GM18498 (cell line): Measurements from ENCODE around the gene MAP3K10.
"Not testable (repeated sequence)": the region's sequence is repeated elsewhere in the genome, so short reads cannot be mapped to it uniquely, and the experiment has no call there.

Experiments
- ATAC-seq: cut with Tn5 transposase; IDR thresholded peaks from one replicate; pipeline ENCODE4 v1.9.1; 2021; ENCODE audit warnings: mild to moderate bottlenecking, moderate library complexity; ENCODE audit not compliant: unreplicated experiment

MAP3K10 gene

DNA sequence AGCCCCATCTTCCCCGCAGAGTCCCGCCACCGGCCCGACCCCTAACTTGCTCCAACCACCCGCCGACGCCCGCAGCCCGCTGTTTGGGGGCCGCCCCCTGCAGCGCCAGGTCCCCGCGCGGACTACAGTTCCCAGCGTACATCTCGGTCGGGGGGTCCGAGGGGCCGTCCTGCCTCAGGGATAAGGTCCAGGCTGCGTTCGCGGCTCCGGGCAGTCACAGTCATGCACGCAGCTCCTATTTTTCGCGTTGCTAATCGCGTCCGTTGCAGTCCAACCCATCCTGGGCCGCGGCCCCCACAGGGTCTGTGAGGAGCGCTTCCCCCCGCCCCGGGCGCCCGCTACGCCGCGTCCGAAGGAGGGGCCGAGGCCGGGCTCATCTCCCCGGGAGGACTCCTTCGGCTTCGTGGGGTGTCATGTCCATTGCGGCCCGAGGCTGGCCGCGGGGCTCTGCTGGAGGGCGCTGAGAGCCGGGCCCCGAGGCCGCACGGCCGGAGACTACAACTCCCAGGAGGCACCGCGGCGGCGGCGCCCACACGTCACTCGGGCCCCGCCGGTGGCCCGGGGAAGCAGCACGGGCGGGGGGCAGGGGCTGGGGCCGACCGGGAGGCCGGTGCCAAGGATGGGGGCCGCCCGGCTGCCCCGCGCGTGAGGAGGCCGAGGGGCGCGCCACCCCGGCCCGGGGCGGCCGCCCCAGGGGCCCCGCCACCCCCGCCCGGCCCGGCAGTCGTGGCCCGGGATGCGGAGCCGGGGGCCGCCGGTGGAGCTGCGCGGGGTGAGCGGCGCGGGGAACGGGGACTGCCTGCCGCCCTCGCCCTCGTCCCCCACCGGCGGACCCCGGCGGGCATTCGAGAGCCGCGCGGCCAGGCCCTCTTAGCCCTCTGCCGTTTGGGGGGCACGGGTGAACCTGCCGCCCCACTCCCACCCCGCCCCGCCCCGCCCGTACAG lies at the start of gene MAP3K10:
Gene MAP3K10 (plus strand): TSS at position 536 of the 945 bp plus-strand sequence. CDS start 606 bp downstream, outside the sequence.
- peak; percentile 86 for ATAC-seq

DNA sequence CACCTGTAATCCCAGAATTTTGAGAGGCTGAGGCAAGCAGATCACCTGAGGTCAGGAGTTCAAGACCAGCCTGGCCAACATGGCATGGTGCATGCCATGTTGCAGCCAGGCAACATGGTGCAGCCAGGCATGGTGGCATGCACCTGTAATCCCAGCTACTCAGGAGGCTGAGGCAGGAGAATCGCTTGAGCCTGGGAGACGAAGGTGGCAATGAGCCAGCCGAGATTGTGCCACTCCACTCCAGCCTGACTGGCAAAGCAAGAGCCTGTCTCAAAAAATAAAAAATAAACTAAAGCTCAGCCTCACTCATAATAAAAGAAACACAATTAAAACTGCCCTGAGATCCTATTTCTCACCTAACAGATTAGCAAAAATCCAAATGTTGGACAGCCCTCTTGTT lies 49.7 kb upstream of the MAP3K10 start:
- ATAC-seq, result no peak

DNA sequence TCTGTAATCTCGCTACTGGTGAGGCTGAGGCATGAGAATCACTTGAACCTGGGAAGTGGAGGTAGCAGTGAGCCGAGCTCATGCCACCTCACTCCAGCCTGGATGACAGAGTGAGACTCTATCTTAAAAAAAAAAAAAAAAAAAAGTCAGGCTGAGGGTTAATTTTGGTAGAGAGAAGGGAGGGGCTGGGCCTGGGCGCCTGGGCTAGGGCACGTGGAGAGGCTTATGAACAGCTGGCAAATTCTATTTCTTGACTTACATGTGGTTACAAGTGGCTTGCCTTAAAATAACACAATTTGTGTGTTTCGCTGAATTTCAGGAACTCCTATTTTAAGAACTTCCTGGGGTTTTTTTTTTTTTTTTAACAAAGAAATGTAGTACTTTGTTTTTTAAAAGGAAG lies 47.6 kb upstream of the MAP3K10 start:
- peak; percentile 66 for ATAC-seq

DNA sequence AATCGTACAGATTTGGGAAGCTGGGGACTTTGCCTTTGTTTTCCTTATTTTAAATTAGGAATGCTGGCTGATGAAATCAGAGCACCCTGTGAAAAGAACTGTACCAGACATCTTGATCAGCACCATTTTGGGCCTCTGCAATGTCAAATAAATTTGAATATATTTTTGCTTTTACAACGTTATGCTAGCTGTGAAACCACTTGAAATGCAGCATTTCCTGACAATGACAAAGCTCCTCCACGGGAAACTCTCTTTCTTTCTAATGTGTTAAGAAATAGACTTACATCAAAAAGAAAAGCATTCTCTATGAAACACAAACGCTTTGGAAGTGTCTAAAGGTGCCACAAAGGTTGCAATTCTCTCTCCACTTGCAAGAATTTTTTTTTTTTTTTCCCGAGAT lies 47.1 kb upstream of the MAP3K10 start:
- ATAC-seq, result no peak

DNA sequence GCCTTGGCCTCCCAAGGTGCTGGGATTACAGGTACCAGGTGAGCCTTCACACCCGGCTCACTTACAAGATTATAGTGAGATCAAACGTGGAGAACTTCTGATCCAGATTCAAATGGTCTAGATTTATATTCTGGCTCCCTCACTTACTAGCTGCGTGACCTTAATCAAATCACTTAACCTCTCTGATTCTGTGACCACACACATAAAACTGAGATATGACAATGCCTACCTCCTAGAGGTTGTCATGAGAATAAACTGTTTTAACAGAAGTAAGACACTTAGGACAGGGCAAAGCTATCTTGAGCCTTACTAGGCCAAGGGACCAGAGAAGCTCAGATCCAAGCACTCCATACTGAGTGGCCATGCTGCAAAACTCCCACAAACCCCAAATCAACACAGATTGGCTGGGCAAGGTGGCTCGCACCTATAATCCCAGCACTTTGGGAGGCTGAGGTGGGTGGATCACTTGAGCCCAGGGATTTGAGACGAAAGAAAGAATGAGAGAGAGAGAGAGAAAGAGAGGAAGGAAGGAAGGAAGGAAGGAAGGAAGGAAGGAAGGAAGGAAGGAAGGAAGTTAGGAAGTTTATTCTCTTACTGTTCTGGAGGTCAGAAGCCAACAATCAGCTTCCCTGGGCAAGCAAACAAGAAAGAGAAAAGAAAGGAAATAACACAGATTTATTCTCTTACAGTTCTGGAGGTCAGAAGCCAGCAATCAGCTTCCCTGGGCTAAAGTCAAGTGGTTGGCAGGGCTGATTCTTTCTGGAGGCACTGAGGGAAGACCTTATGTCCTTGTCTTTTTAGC lies 46.1 kb upstream of the MAP3K10 start:
- ATAC-seq, result no peak

DNA sequence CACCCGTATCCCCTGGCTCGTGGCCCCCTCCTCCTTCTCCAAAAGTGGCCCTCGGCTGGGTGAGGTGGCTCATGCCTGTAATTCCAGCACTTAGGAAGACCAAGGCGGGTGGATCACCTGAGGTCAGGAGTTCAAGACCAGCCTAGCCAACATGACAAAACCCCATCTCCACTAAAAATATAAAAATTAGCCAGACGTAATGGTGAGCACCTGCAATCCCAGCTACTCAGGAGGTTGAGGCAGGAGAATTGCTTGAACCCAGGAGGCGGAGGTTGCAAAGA lies 45.5 kb upstream of the MAP3K10 start:
- ATAC-seq, result not testable (repeated sequence)

DNA sequence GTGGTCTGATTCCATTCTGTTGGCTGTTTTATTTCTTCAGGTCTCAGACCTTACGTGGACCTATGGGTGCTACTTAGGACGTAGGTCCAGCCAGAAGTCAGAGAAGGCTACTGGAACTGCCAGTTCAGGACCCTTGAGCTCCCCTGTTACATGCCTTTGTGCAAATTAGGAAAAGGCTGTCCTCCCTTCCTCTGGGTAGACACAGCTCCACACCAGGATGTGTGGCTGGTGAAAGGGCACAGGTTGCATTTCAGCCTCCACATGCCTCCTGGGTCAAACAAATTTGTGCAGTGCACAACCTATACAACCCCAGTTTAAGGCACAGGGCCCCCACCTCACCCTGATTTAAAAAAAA lies 43.9 kb upstream of the MAP3K10 start:
- ATAC-seq, result no peak

DNA sequence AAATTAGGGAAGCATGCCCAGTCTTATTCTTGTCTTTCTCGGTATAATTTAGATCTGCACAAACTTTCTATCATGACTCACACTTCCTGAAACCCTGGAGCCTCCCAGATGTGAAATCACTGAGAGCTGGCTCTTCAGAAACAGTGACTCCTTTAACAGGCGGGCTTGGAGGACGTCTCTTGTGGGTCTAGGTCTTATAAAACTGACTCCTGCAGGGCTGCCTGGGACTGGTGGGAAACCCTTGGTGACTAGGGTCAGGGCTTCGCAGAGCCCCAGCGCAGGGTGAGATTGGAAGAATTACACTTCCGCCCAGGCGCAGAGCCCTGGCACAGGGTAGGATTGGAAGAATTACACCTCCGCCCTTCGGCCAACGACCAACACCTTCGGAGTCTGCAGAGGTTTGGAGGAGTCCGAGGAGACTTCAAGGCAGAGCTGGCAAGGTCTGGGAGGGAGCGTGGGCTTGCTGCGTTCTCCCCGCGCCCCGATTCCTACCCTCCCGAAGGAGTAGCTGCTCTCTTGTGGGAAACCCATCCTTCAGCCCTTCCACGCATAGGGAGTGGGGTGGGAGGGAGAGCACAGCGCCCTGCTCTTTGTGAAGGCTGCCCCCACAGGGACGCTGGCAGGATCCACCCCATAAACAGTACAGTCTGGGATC lies 43.4 kb upstream of the MAP3K10 start:
- ATAC-seq, result no peak

DNA sequence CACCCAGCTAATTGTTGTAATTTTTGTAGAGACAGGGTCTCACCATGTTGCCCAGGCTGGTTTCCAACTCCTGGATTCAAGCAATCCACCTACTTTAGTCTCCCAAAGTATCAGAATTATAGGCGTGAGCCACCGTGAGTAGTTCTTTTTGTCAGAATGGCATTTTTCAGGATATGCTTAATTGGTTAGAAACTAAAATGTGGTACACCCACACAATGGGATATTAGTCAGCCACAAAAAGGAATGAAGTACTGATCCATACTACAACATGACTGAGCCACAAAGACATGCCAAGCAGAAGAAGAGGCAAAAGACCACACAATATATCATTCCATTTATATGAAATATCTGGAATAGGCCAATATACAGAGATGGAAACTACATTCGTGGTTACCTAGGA lies 41.7 kb upstream of the MAP3K10 start:
- ATAC-seq, result no peak

DNA sequence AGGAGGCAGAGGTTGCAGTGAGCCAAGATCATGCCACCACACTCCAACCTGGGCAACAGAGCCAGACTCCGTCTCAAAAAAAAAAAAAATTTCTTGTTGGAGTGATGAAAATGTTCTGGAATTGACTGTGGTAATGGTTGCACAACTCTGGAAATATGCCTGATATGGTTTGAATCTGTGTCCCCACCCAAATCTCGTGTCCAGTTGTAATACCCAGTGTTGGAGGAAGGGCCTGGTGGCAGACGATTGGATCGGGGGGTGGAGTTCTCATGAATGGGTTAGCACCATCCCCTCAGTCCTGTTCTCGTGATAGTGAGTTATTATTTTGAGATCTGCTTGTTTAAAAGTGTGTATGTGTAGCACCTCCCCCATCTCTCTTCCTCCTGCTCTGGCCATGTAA lies 41.1 kb upstream of the MAP3K10 start:
- ATAC-seq, result no peak

DNA sequence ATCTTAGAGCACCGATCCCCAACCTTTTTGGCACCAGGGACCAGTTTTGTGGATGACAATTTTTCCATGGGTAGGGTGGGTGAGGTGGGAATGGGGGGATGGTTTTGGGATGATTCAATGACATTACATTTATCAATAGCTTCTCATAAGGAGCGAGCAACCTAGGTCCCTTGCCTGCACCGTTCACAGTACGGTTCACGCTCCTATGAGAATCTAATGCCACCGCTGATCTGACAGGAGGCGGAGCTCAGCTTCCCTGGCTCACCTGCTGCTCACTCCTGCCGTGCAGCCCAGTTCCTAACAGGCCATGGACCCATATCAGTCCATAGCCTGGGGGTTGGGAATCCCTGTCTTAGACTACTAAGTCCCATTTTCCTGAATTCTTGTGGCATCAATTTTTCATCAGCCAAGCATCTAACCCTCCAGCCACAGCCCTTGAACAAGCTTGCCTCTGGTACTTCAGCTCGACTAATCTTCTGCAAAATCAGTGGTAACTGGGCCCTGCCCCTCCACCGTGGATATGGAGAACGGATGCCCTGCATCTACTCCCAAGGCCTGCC lies 37.0 kb upstream of the MAP3K10 start:
- ATAC-seq, result no peak

DNA sequence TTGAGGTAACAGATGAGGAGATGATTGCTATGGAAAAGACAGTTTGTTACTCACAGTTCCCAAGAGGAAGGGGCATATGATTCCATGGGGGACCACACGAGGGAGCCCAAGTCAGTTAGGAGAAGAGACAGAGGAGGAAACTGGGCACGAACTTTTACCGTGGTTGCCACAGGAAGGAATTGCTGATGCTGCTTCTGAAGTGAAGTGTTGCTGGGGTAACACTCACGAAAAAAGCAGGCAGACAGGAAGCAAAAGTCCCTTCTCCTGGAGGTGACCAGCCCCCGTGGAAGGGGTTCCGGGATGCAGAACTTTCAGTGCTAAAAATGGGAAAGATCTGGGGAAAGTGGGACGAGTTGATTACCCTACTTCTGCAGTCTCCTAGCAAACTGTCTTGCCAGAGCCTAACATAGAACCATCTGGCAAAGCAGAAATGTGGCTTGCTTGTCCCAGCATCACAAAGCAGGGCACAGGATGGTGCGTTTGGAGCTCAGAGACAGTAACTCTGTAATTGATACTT lies 35.4 kb upstream of the MAP3K10 start:
- ATAC-seq, result no peak

DNA sequence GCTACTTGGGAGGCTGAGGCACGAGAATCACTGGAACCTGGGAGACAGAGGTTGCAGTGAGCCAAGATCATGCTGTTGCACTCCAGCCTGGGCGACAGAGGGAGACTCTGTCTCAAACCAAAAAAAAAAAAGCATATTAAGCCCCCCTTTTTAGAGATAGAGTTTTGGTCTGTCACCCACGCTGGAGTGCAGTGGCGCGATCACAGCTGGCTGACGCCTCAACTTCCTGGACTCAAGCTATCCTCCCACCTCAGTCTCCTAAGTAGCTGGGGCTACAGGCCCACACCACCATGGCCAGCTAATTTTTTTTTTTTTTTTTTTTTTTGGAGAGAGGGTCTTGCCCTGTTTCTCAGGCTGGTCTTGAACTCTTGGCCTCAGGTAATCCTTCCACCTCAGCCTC lies 34.2 kb upstream of the MAP3K10 start:
- no peak for ATAC-seq

DNA sequence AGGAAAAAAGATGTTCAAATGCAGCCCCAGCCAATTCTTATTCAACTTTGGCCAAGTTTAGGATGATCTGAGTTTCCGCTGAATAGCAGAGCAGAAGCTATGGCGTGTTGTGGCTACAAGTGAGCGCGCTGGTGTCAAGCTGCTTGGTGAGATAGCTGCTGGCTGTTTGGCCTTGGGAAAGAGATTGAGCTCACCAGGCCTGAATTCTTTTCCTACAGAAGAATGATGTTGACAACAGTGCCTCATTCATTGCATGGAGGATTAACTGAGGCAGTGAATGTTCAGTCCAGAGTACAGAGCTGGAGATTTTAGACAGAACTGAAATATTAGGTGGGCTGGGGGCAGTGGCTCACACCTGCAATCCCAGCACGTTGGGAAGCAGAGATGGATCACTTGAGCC lies 31.5 kb upstream of the MAP3K10 start:
- no peak for ATAC-seq

DNA sequence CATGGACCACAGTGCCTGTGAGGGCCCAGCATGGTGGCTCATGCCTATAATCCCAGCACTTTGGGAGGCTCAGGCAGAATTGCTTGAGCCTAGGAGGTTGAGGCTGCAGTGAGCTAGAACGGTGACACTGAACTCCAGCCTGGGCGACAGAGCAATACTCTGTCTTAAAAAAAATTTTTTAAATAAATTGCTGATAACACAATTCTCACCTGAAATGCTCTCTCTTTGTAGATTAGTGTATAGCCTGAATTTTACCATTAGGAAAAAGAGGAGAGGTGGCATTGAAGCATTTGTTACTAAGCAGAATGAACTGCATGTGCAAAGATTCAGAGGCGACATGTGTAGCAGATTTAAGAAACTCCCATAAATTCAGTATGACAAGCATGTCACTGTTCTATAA lies 29.1 kb upstream of the MAP3K10 start:
- ATAC-seq, result no peak

DNA sequence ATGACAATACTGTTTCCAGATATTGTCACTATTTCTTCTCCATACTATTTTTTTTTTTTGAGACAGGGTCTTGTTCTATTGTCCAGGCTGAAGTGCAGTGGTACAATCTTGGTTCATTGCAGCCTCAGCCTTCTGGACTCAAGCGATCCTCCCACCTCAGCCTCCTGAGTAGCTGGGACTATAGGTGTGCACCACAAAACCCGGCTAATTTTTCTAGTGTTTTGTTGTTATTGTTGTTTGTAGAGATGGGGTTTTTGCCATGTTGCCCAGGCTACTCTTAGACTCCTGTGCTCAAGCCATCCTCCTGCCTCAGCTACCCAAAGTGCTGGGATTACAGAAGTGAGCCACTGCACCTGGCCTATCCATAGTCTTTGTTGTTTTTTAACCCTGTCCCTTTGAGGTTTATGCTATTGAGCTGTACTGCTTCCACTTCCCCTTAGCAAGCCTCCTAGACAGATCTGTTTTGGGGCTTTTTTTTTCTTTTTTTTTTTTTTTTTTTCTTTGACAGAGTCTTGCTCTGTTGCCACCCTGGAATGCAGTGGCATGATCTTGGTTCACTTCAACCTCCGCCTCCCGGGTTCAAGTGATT lies 27.6 kb upstream of the MAP3K10 start:
- ATAC-seq, result no peak

DNA sequence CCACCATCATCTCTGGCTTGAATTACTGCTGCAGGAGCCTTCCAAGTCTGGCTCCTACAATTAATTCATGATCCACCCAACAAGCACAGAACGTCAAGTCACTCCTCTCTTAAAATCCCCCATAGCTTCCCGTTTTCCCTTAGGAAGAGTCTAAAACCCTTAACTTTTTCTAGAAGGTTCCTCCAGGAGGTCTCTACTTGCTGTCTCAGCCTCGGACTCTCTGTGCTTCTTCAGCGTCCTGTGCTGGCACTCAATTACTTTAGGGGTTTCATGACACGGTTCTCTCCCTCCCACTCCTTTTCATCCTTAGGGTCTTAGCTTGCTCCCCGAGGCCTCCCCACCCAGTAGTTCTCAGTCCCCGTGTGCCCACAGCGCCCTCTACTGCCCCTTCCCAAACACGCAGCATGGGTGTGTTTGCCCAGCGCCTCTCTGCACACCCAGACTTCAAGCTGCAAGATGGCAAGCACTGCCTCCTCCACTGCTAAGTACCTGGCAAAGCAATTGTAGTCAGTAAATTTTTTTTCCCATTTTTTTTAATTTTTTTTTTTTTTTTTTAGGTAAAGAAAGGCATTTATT lies 25.8 kb upstream of the MAP3K10 start:
- ATAC-seq, result no peak

DNA sequence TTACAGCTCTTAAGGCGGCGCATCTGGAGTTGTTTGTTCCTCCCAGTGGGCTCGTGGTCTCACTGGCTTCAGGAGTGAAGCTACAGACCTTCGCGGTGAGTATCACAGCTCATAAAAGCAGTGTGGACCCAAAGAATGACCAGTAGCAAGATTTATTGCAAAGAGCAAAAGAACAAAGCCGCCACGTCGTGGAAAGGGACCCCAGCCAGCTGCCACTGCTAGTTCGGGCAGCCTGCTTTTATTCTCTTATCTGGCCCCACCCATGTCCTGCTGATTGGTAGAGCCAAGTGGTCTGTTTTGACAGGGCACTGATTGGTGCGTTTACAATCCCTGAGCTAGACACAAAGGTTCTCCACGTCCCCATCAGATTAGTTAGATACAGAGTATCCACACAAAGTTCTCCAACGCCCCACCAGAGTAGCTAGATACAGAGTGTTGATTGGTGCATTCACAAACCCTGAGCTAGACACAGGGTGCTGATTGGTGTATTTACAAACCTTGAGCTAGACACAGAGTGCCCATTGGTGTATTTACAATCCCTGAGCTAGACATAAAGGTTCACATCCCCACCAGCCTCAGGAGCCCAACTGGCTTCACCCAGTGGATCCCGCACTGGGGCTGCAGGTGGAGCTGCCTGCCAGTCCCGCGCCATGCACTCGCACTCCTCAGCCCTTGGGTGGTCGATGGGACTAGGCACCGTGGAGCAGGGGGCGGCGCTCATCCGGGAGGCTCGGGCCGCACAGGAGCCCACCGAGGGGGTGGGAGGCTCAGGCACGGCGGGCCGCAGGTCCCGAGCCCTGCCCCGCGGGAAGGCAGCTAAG lies 21.5 kb upstream of the MAP3K10 start:
- ATAC-seq, result not testable (repeated sequence)

DNA sequence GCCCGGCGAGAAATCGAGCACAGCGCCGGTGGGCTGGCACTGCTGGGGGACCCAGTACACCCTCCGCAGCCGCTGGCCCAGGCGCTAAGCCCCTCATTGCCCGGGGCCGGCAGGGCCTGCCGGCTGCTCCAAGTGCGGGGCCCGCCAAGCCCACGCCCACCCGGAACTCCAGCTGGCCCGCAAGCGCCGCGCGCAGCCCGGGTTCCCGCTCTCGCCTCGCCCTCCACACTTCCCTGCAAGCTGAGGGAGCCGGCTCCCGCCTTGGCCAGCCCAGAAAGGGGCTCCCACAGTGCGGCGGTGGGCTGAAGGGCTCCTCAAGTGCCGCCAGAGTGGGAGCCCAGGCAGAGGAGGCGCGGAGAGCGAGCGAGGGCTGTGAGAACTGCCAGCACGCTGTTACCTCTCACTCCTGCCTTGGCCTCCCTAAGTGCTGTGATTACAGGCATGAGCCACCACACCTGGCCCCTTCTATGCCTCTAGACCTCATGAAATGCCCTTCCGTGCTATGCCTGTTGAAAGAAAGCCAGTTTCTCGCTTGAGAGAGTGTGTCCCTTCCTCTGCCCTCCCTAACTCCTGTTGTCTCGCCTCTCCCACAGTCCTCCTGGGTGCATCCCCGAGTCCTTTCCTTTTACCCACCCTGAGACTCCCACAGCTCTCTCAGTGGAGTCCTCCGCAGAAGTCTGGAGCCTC lies 20.8 kb upstream of the MAP3K10 start:
- ATAC-seq, result not testable (repeated sequence)
